HEK293 (cell line): ENCODE results near the gene SPATA2.

Experiments used
- CTCF ChIA-PET: fragments of 350-600 bp; formaldehyde crosslinking; extraction: SDS; loops from one replicate; lab custom pipeline; 2021; ENCODE audit warnings: antibody characterized with exemption; lab: Yijun Ruan, JAX
- POLR2A ChIA-PET: fragments of 300-600 bp; formaldehyde crosslinking; extraction: SDS; loops from one replicate; lab custom pipeline; 2020; ENCODE audit warnings: antibody characterized with exemption, inconsistent platforms; lab: Yijun Ruan, JAX
- H3K27ac ChIP-seq: fragments of 200-500 bp; sonication (Bioruptor generic); 2 replicates; pipeline ENCODE4 v1.5.1; 2014; ENCODE audit warnings: low read depth, low read length, control low read depth, inconsistent platforms; ENCODE audit errors: extremely low read depth
- H3K36me3 ChIP-seq, 2 experiments: fragments of 200-500 bp in 1 of 2; sonication (Bioruptor generic) in 1 of 2; 1 replicate in 1 of 2; 2 replicates in 1 of 2; pipeline ENCODE4 v1.5.1; 2014 to 2017; ENCODE audit warnings: inconsistent platforms in 2 of 2, low read length in 2 of 2; ENCODE audit not compliant: control insufficient read depth in 2 of 2, insufficient read depth in 1 of 2
- H3K4me1 ChIP-seq: fragments of 200-500 bp; sonication (Bioruptor generic); 2 replicates; pipeline ENCODE4 v1.5.1; 2014; ENCODE audit warnings: mild to moderate bottlenecking, low read length, inconsistent platforms; ENCODE audit not compliant: control insufficient read depth, insufficient read depth
- H3K4me3 ChIP-seq: 2 replicates; pipeline ENCODE4 v1.5.1; 2011; ENCODE audit warnings: low read depth, mild to moderate bottlenecking, control low read depth, low read length, moderate library complexity
- H3K9me3 ChIP-seq: fragments of 200-500 bp; sonication (Bioruptor generic); 2 replicates; pipeline ENCODE4 v1.5.1; 2014; ENCODE audit warnings: low read depth, low read length, inconsistent platforms; ENCODE audit not compliant: control insufficient read depth, insufficient read depth
- EGR2 ChIP-seq: fragments of 450-650 bp; formaldehyde crosslinking; IDR thresholded peaks from 2 replicates; pipeline ENCODE4 v1.5.1; 2016; ENCODE audit warnings: low read depth, missing biosample characterization, missing genetic modification characterization
- KLF16 ChIP-seq: fragments of 450-650 bp; formaldehyde crosslinking; IDR thresholded peaks from 2 replicates; pipeline ENCODE4 v1.5.1; 2017; ENCODE audit warnings: missing biosample characterization, missing genetic modification characterization
- KLF17 ChIP-seq: fragments of 450-650 bp; formaldehyde crosslinking; IDR thresholded peaks from 2 replicates; pipeline ENCODE4 v1.5.1; 2016; ENCODE audit warnings: missing biosample characterization, missing genetic modification characterization
- KLF8 ChIP-seq: fragments of 450-650 bp; formaldehyde crosslinking; IDR thresholded peaks from 2 replicates; pipeline ENCODE4 v1.5.1; 2016; ENCODE audit warnings: missing biosample characterization, missing genetic modification characterization
- MZF1 ChIP-seq: fragments of 450-650 bp; formaldehyde crosslinking; IDR thresholded peaks from 2 replicates; pipeline ENCODE4 v1.5.1; 2017; ENCODE audit warnings: missing biosample characterization, missing genetic modification characterization, borderline replicate concordance
- SP2 ChIP-seq: fragments of 450-650 bp; formaldehyde crosslinking; IDR thresholded peaks from 2 replicates; pipeline ENCODE4 v1.5.1; 2016; ENCODE audit warnings: missing biosample characterization, missing genetic modification characterization
- ZBTB17 ChIP-seq: fragments of 450-650 bp; formaldehyde crosslinking; IDR thresholded peaks from 2 replicates; pipeline ENCODE4 v1.5.1; 2016; ENCODE audit warnings: missing biosample characterization, missing genetic modification characterization
- ZNF362 ChIP-seq: fragments of 450-650 bp; formaldehyde crosslinking; IDR thresholded peaks from 2 replicates; pipeline ENCODE4 v1.5.1; 2016; ENCODE audit warnings: missing biosample characterization, missing genetic modification characterization
- ZNF398 ChIP-seq: fragments of 450-650 bp; formaldehyde crosslinking; IDR thresholded peaks from 2 replicates; pipeline ENCODE4 v1.5.1; 2017; ENCODE audit warnings: missing biosample characterization, missing genetic modification characterization
- ZNF433 ChIP-seq: fragments of 450-650 bp; formaldehyde crosslinking; IDR thresholded peaks from 2 replicates; pipeline ENCODE4 v1.5.1; 2016; ENCODE audit warnings: missing biosample characterization, missing genetic modification characterization, low read depth
- ZNF596 ChIP-seq: fragments of 450-650 bp; IDR thresholded peaks from 2 replicates; pipeline ENCODE4 v1.5.0; 2018; ENCODE audit warnings: missing biosample characterization, mild to moderate bottlenecking, missing genetic modification characterization, moderate library complexity
- ZNF600 ChIP-seq: fragments of 450-650 bp; formaldehyde crosslinking; IDR thresholded peaks from 2 replicates; pipeline ENCODE4 v1.5.1; 2016; ENCODE audit warnings: missing biosample characterization, missing genetic modification characterization
- ZNF629 ChIP-seq: fragments of 450-650 bp; formaldehyde crosslinking; IDR thresholded peaks from 2 replicates; pipeline ENCODE4 v1.5.1; 2017; ENCODE audit warnings: missing biosample characterization, missing genetic modification characterization
- ZNF670 ChIP-seq: fragments of 450-650 bp; formaldehyde crosslinking; IDR thresholded peaks from 2 replicates; pipeline ENCODE4 v1.5.1; 2016; ENCODE audit warnings: missing biosample characterization, missing genetic modification characterization, low read depth
- ZNF791 ChIP-seq: fragments of 450-650 bp; formaldehyde crosslinking; IDR thresholded peaks from 2 replicates; pipeline ENCODE4 v1.5.1; 2016; ENCODE audit warnings: missing biosample characterization, missing genetic modification characterization
- ZXDB ChIP-seq: fragments of 450-650 bp; formaldehyde crosslinking; IDR thresholded peaks from 2 replicates; pipeline ENCODE4 v1.5.1; 2016; ENCODE audit warnings: missing biosample characterization, missing genetic modification characterization
- TF ChIP-seq, protein P1 (sequence below): fragments of 450-650 bp; formaldehyde crosslinking; conservative IDR thresholded peaks from 2 replicates; pipeline ENCODE4 v1.5.1; 2016; ENCODE audit warnings: low read depth, missing biosample characterization, missing genetic modification characterization
- TF ChIP-seq, protein P2 (sequence below): fragments of 450-650 bp; formaldehyde crosslinking; IDR thresholded peaks from 2 replicates; pipeline ENCODE4 v1.5.1; 2016; ENCODE audit warnings: missing biosample characterization, missing genetic modification characterization

Gene SPATA2

DNA sequence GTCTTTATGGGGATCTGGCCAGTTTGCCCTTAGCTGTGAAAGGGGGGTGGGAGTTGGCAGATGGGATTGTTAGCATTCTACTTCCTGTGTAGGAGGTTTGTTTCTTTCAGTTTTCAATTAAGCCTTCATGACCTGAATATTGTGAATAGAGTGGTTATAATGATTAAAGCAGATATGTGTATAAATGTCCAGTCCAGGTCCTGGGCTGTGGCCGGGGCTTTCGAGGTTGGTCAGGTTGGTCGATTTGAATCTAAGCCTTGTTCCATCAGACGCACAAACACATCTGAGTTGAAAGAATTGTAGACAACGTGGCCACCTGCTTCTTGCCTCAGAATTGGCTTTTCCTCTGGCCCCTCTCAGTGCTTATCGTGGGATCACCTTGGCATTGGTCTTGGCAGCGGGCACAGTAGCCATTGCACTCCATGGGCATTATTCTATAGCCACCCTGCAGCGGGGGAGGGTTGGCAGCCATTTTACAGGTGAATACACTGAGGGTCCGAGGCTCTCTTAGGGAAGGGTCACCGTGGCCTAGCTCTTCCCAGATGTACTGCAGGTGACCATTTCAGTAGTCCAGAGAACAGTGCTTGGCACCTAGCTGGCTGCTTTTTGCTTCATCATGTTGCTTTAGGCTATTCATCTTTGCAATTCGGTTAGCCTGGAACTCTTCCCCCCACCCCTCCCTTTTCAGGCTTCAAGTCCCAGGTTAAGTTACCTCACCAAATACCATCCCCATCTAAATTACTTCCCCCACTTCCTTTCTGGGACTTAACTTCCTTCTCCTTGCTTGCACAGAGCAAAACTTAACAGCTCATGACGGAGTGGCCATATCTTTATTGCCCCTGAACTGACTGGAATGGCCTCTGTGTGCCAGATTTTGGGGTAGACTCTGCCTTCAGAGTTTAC lies 21.9 kb upstream of the SPATA2 start:
- CTCF ChIA-PET, result interaction anchor here (0.8 to 3.5 kb wide), 7 partner anchors 8 to 327 kb away, joined by 3 to 15 read pairs (median 4); no protein-coding TSS in a partner anchor
- H3K4me1 ChIP-seq, result peaks cover 6% of the 10 kb centered on the region
- peak overlapping the region; percentile 96 for H3K4me3 ChIP-seq
- H3K9me3 ChIP-seq, result no peaks in the 10 kb centered on the region
- POLR2A ChIA-PET, result interaction anchor here (0.7 to 2.5 kb wide), 3 partner anchors 21 to 125 kb away, joined by 3 to 11 read pairs (median 3); partner anchors contain the start of genes SLC9A8 and SPATA2
- H3K36me3 ChIP-seq, result peaks cover 6 to 31% of the 10 kb centered on the region in 2 experiments; a peak in 2 of 3 replicates
- peak overlapping the region; percentile 74; the same call in 1 of the 2 replicates for H3K27ac ChIP-seq
- TF ChIP-seq ZBTB17 (tag by site-specific recombination) (0 out of 2 replicates have a peak, but pooled peaks have one; percentile 15), EGR2 (tag by site-specific recombination) (0 out of 2 replicates have a peak, but pooled peaks have one; percentile 9), ZNF398 (tag by site-specific recombination) (peak; percentile 94), ZNF670 (tag by site-specific recombination) (no peak), ZXDB (tag by site-specific recombination) (peak; percentile 52; the same call in 1 of the 2 replicates), ZNF362 (no peak), KLF8 (tag by site-specific recombination) (no peak), SP2 (tag by site-specific recombination) (peak; percentile 46; the same call in 1 of the 2 replicates), ZNF596 (tag by site-specific recombination) (no peak), ZNF629 (peak; percentile 71), ZNF433 (tag by site-specific recombination) (no peak), KLF17 (tag by site-specific recombination) (0 out of 2 replicates have a peak, but pooled peaks have one; percentile 25), ZNF600 (tag by site-specific recombination) (peak; percentile 37; the same call in 1 of the 2 replicates), KLF16 (tag by site-specific recombination) (peak; percentile 22; the same call in 1 of the 2 replicates), MZF1 (tag by site-specific recombination) (no peak), ZNF791 (tag by site-specific recombination) (no peak)
- TF ChIP-seq, protein P1, sequence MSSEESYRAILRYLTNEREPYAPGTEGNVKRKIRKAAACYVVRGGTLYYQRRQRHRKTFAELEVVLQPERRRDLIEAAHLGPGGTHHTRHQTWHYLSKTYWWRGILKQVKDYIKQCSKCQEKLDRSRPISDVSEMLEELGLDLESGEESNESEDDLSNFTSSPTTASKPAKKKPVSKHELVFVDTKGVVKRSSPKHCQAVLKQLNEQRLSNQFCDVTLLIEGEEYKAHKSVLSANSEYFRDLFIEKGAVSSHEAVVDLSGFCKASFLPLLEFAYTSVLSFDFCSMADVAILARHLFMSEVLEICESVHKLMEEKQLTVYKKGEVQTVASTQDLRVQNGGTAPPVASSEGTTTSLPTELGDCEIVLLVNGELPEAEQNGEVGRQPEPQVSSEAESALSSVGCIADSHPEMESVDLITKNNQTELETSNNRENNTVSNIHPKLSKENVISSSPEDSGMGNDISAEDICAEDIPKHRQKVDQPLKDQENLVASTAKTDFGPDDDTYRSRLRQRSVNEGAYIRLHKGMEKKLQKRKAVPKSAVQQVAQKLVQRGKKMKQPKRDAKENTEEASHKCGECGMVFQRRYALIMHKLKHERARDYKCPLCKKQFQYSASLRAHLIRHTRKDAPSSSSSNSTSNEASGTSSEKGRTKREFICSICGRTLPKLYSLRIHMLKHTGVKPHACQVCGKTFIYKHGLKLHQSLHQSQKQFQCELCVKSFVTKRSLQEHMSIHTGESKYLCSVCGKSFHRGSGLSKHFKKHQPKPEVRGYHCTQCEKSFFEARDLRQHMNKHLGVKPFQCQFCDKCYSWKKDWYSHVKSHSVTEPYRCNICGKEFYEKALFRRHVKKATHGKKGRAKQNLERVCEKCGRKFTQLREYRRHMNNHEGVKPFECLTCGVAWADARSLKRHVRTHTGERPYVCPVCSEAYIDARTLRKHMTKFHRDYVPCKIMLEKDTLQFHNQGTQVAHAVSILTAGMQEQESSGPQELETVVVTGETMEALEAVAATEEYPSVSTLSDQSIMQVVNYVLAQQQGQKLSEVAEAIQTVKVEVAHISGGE (tag by site-specific recombination), result peak; percentile 91
- TF ChIP-seq, protein P2, sequence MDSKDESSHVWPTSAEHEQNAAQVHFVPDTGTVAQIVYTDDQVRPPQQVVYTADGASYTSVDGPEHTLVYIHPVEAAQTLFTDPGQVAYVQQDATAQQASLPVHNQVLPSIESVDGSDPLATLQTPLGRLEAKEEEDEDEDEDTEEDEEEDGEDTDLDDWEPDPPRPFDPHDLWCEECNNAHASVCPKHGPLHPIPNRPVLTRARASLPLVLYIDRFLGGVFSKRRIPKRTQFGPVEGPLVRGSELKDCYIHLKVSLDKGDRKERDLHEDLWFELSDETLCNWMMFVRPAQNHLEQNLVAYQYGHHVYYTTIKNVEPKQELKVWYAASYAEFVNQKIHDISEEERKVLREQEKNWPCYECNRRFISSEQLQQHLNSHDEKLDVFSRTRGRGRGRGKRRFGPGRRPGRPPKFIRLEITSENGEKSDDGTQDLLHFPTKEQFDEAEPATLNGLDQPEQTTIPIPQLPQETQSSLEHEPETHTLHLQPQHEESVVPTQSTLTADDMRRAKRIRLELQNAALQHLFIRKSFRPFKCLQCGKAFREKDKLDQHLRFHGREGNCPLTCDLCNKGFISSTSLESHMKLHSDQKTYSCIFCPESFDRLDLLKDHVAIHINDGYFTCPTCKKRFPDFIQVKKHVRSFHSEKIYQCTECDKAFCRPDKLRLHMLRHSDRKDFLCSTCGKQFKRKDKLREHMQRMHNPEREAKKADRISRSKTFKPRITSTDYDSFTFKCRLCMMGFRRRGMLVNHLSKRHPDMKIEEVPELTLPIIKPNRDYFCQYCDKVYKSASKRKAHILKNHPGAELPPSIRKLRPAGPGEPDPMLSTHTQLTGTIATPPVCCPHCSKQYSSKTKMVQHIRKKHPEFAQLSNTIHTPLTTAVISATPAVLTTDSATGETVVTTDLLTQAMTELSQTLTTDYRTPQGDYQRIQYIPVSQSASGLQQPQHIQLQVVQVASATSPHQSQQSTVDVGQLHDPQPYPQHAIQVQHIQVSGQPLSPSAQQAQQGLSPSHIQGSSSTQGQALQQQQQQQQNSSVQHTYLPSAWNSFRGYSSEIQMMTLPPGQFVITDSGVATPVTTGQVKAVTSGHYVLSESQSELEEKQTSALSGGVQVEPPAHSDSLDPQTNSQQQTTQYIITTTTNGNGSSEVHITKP (tag by site-specific recombination), result peak; percentile 55; the same call in 1 of the 2 replicates
